Superior temporal gyrus (tissue), 1 donor: ENCODE data around the gene MICB.

Experiments
- DNase-seq: peaks from one replicate; pipeline ENCODE4 v3.0.0-alpha.2; 2016; ENCODE audit errors: extremely low spot score

MICB gene

DNA sequence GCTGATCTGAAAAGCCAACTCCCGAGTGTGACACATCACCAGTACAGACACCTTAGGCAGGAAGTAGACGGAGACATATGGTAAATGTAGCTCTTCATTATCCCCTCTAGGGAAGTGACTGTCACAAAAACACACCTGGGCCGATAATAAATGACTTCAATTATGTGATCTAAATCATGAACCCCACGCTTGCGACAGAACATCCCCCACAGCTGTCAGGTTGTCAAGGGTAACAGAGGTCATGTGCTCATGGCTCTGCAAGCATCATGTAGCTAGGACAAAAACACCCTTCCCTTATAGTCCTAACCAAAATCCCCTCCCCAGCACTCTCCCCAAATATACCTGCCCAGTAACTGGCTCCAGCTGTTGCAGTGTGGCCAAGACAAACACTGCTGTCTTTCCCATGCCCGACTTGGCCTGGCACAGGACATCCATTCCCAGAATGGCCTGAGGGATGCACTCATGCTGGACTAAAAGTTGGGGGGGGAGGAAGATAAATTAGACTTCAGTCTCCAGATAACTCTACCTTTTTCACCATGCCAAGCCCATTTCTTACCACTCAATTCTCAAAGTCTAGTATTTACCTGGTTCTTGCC, 41.0 kb downstream of the MICB start:
- DNase-seq: no peak

DNA sequence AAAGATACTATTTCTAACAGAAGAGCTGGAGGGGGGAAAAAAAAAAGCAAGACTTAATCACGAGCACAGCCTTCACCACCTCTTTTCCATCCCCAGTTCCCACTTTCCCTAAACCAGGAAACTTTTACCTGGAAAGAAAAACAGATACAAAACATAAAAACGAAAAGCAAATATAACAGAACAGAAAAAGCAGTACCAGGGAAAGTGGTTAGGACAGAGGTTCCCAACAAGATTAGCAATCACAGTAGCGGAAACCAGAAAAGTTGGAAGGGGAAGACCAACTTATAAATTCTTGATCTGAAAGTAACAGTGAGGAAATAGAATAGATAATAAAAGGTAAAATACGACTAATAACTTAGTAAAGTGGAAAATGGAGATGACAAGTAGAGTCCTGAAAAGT, 42.7 kb downstream of the MICB start:
- DNase-seq: no peak

DNA sequence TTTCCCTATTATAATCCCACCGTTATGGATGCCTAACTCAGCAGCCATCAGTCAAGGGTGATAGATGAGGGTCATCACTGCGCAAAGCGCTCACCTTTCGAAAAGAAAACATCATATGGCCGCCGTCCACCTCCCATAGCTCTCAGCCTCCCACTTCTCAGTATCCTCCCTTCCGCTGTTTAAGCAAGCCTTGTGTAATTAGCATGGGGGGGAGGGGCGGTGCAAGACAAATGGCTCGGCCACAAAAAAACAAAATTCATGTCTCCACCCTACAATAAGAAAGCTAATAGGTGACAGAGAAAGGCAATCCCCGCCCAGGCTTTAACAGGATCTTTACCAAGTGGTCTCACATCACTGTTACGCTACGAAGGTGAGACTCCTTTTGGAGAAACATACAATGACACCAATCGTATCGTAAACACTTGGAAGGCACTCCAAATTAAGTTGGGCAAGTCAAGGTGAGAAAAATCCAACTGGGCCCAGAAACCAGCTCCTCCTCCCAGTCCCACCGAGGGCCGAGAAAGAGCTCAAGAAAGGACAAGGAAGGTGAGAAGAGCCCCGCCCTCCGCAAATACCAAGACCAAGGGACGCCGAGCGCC, 43.2 kb downstream of the MICB start:
- DNase-seq: no peak

DNA sequence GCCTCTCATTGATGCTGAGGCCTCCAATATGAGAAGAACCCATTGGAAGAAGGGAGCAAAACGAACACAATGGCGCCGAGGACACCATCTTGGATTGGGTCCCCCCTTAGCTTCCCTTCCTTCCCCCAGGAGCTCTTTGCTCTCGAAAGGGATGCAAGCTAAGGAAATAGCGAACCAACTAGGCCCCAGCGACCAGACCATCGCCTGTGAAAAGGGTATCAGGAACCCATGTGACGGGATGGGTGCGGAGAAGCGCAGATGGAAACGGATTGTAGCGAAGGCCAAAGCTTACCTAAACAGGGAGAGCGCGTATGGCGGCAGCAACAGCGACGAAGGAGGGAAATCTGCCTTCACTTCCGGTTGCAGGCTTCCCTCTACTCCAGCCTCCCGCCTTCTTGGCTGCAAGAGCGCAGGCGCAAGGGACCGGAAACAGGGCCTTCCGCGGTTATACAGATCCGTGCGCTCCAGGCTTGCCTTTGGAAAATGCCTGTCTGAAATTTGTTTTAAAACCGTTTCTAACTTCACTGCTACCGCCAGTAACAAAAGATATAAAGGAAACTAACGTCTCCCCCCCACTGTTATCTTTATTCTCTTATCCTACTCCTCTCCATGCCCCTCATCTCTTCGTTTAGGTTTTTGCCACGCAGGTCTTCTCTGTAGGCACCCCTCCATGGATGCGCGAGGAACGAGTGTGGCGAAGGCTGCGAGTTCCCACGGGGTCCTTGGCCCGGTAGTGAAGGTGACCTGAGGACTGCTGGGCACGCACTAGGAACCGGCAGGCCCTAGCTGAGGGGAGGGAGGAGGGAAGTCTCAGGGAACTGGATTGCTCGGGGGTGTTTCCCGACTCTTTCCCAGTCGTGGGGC, 43.9 kb downstream of the MICB start, which contains the start of gene DDX39B:
Gene DDX39B, minus strand, starts transcription at position 346 of the 864 bp plus-strand sequence. CDS start 1,471 bp downstream, outside the sequence.
- peak; percentile 99 for DNase-seq

DNA sequence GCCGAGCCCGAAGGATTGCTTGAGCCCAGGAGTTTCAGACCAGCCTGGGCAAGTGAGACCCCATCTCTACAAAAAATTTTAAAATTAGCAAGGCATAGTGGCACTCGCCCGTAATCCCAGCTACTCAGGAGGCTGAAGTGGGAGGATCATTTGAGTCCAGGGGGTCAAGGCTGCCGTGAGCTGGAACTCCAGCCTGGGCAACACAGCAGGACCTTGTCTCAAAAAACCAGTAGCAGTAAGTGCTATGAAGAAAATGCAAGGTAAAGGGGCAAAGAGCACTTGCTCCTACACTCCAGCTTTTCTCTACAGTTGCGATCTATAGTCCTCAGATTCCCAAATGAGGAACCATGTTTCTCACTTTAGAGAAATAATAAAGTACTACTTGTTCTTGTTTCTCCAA, 45.7 kb downstream of the MICB start:
- no peak for DNase-seq

DNA sequence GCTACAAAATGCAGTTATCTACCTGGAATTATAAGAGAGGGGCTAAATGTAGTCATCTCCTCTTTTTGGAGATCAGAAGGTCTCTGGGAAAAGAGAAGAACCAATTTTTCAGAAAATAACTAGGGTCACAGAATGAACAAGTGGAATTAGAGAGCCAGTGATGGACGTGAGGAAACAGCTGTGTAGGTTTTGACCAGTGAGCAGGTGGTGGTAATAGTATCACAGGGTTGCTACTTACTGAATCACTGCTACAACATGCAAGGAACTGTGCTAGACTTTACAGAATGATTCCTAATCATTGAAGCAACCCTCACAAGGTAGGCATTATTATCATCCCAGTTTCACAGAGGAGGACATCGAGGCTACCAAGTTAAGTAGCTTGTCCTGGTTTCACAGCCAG, 46.7 kb downstream of the MICB start:
- no peak for DNase-seq

DNA sequence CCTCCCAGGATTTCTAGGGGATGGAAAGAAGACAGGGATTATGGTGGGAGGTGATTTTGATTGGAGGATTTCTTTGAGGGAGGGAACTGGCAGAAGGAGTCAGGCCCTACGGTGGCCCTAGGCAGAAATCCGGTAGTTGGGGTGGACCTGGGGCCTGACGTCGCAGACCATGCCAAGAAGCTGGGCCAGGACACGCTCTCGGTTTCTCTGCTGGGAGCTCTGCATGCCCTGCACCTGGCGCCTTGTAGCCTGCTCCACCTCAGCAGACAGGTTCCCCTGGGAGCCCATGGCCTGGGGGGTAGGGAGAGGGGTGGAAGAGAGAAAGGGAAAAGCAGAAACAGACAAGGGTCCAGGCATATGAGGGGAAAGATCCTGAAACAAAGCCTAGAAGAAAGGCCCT, 47.3 kb downstream of the MICB start:
- DNase-seq: no peak

DNA sequence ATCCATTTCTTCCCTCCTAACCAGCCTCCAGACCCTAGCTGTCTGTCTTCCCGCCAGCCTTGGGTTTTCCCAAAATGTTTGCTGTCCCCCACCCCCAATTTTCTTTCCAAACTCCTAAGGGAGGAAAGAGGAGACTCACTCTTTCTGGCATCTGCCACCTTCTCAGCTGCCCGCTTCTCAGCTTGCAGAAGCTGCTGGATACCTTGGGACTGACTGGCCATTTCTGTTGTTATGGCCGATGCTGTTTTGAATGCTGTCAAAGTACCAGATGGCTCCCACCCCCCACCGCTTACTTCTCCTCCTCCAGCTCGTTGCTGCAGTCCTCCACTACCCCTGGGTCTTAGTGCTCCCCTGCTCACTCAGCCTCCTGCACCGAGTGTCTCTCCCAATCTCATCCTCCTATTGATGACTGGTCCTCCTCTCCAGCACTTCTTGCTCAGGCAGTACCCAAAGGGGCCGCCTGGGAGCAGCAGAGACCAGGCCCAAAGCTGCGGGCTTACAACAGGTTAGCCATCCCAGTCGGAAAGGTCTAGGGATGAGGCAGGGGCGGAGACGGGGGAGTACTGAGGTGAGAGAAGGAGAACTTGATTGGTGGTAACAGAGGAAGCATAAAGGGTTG, 48.5 kb downstream of the MICB start, which contains the start of gene ATP6V1G2:
Gene ATP6V1G2, minus strand, starts transcription at position 270 of the 619 bp plus-strand sequence. Its CDS starts 49 bp downstream, at position 221.
- DNase-seq: peak; percentile 93

DNA sequence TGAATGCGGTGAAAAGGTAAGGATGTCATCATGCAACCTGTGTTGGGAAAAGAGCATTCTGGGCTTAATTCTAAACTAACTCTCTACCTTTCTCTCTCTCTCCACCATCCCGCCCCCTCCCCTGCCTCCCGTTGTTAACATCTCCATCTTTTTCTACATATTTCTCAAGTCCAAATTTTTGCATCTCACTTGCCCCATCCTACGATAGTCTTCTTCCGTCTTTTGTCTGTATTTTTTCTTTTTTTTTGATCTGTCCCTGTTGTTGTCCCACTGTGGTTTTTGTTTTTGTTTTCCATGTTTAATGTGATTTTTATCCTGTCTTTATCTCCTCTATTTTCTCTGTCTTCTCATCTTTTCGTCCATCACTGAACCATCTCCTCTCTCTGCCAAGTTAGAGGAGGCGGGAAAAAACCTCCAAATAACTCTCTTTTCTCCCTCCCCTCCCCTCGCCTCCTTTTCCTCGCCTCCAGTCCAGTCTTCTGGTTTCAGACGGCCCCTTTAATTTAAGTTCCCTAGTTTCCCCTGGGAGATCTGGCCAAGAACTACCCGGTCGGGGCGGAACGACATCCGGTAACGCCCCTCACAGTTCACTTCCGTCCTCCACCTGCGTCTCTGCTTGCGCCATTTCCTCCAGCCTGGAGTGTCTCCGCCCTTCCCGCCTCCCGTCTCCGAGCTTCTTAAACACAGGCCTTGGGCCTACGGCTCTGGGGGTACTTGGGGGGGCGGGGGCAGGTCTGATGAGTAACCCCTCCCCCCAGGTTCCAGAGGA, 49.2 kb downstream of the MICB start, which contains the start of gene NFKBIL1:
Gene NFKBIL1, plus strand, starts transcription at position 651 of the 769 bp plus-strand sequence. Its CDS starts 87 bp downstream, at position 738.
- peak; percentile 98 for DNase-seq

DNA sequence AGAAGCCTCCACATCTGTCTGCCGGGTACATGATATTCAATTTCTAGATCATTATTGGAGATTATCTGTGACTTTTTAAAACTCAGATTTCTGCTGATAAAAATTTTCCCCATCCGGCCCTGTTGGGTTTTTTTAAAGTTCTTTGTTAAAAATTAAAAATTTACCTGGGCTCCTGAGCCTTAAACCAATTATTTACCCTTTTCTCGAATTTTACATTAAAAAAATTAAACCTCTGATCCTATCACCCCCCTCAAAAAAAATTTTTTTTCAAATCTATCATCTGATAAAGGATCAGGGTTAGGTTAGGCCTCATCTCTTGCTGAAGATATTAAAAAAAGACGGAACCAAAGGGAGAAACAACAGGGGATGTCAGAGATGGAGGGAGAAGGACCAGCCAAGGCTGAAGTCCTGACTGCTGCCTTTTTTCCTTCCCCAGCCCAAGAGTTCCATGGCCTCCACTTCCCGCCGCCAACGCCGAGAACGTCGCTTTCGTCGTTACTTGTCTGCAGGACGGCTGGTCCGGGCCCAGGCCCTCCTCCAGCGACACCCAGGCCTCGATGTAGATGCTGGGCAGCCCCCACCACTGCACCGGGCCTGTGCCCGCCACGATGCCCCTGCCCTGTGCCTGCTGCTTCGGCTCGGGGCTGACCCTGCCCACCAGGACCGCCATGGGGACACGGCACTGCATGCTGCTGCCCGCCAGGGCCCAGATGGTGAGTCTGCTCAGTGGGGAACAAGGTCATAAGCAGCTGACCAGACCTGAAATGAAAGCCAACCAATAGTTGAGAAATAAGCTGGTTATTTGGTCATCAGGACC, 50.0 kb downstream of the MICB start:
- DNase-seq: no peak

DNA sequence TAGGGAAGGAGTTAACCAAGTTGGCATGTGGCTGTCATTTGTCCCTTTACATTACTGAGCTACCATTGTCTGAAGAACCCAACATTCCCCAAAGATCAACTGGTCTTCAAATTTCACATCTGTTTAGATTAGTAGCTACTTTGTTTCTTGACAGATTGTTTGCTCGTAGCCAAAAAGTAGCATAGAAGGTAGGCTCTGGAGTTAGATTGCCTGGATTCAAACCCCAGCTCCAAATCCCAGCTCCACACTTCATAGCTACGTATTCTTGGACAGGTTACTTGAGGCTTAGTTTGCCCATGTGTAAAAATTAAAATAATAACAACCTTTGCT, 50.6 kb downstream of the MICB start:
- no peak for DNase-seq

DNA sequence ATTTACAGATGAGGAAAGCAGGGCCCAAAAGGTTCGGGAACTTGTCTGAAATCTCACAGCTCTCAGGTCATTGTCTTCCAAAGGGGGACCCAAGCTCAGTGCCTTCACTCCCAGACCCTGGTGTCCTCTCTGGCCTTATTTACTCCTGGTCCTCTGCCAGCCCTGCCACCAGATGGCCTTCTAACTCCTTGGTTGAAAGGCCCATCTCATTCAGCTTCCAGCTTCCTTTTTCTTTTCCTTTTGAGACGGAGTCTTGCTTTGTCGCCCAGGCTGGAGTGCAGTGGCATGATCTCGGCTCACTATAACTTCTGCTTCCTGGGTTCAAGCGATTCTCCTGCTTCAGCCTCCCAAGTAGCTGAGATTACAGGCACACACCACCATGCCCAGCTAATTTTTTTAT, 53.4 kb downstream of the MICB start:
- DNase-seq: peak; percentile 35

DNA sequence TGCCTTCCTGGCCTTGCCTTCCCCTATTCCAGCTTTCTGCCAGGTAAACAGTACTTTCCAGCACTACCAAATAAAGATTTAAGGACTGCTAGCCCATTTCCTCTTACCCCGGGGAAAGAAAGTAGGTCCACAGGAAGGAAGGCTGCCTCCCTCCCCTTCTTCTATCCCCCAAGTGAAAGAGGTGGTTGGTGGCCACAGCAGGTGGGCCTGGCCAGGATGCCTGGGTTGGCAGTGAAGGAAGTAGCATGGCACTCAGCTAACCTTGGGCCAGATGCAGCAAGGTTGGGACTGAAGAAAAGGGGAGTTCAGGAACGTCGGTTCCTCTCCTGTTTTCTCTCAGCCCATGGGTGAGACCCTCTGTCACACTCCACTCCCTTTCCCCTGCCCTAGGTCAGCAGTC, 58.4 kb downstream of the MICB start:
- DNase-seq: no peak

DNA sequence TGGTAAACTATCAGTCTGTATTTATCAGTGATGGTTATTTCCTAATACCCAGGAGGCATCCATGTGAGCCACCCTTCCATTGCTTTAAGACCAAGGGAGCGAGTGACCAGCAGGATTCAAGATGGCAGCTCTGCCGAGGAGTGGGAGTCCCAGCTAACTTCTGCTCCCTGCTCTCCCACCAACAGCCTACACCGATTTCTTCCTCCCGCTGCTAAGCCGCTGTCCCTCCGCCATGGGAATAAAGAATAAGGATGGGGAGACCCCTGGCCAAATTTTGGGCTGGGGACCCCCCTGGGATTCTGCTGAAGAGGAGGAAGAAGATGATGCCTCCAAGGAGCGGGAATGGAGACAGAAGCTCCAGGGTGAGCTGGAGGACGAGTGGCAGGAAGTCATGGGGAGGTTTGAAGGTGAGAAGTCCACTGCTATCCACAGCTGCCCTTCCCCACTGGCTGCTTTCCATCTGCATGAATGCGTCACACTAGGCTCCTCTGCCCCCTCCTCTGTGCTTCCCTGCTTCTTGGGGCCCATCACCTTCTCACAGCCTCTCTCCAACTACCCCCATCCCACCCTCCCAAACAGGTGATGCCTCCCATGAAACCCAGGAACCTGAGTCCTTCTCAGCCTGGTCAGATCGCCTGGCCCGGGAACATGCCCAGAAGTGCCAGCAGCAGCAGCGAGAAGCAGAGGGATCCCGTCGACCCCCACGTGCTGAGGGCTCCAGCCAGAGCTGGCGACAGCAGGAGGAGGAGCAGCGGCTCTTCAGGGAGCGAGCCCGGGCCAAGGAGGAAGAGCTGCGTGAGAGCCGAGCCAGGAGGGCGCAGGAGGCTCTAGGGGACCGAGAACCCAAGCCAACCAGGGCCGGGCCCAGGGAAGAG, 59.7 kb downstream of the MICB start:
- DNase-seq: no peak

DNA sequence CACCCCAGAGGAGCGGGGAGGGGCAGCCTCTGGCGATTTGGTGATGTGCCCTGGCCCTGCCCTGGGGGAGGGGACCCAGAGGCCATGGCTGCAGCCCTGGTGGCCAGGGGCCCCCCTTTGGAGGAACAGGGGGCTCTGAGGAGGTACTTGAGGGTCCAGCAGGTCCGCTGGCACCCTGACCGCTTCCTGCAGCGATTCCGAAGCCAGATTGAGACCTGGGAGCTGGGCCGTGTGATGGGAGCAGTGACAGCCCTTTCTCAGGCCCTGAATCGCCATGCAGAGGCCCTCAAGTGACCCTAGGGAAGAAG, 60.3 kb downstream of the MICB start:
- no peak for DNase-seq

DNA sequence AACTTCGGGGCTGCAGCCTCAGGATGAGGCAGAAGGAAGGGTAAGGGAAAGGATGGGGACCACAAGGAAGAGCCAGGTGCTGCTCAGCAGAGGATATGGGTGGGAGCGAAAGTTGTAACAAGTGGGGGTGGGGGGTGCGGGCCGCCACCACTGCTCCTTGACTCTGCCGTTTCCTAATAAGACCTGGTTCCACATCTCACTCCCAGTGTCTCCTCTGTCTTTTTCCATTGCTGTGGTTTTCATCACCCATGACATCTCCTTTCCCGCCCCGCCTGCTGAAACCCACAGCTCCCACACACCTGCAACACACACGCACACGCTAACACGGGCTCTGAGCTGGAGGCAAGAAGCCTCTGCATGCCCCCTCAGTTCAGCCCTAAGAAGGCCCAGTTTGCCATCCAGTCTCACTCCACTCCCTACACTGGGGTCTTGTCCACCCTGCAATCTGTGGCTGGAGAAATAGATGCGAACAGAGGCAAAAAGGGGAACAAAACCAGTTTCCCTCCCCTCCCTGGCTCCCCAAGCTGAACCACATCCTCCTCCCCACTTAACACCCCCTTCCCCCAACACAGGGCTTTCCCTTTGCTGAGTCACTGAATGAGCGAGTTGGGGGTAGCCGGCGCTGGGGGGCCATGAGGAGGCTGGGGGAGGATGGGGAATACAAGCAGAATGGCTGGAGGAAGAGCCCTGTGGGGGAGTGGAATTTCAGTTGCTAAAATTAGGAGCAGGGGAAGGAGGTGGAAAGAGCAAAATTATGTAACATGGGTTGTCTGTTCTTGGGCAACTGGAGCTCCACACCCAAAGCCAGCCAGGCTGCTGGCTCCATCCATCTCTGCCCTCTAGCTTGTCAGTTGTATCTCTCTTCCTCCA, 60.9 kb downstream of the MICB start:
- peak; percentile 41 for DNase-seq

DNA sequence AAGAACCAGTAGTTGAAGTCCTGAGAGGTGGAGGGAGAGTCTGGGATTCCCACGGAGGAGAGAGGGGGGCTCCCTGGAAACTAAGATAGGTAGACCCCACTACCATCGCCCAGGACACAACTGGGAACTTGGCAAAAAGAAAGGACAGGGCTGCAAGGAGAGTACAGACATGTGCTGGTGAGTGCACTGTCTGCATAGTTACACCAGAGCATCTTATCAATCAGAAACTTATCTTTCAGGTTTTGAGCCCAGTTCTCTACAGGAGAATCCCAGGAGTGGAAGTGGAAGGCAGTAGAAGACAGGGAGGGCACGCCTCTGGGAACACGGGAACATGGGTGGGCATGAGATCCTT, 61.6 kb downstream of the MICB start:
- DNase-seq: no peak

DNA sequence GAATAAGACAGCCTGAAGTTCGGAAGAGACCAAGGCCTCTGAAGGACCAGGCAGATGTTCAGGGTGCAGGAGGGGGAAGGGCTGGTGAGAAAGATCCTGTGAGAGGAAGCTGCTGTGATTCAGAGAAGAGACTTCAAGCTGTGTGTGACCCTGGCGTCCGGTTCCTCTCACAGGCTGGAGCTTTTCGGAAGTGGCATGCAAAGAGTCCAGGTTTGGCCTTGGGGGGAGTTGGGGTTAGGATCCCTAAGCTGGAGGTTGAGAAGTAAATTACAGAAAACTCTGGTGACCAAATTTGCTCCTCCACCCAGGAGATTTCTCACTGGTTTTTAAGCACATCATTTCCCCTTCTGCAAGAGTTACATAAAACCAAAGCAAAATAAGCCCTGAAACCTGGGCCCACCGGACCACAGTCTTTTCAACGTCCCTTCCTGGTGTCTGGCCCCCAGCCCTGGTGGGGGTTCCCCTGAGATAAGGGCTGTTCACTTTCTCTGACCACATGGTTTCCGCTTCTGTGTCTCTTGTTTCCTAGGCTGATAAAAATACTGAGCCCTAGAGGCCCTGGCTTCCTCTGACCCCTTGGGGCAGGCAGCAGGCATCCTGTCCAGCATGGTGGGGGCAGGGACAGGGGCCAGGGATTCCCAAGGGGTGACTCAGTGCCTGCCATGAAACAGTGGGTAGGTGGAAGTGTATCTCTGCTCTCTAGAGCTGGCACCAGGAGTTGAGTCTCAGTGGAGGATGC, 62.2 kb downstream of the MICB start:
- DNase-seq: no peak
